ENCODE measurements around the gene SLC5A1.

The SLC5A1 gene

GRCh38 chr22:32052244-32052643 lies 9.2 kb downstream of the SLC5A1 start:
- no peak for FAIRE-seq

- no peak for FAIRE-seq
Observed at GRCh38 chr22:32052936-32053791, 10.1 kb downstream of the SLC5A1 start.

GRCh38 chr22:32055069-32055468 lies 12.0 kb downstream of the SLC5A1 start:
- FAIRE-seq, result no peak

GRCh38 chr22:32058656-32059260 lies 15.7 kb downstream of the SLC5A1 start:
- FAIRE-seq, result no peak

DNA sequence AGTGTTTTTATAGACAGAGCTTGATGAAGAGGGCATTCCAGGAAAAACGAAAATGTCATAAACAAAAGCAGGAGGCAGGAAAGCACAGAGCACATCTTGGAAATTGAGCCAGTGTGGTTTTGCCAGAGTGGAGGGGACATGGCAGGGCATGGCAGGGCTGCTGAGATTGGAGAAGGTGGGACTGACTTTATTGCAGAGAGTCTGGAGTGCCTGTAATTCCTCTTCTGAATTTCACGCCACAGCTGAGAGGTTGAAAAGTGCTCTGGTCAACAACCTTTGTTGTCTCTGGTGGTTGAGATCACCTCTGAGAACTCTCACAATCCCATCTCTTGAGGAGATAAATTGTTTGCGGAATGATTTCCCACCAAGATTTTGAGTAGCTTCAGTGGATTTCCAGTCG lies 16.4 kb downstream of the SLC5A1 start:
- FAIRE-seq, result no peak

- FAIRE-seq, result no peak
Observed at GRCh38 chr22:32063701-32064100, 20.6 kb downstream of the SLC5A1 start.

DNA sequence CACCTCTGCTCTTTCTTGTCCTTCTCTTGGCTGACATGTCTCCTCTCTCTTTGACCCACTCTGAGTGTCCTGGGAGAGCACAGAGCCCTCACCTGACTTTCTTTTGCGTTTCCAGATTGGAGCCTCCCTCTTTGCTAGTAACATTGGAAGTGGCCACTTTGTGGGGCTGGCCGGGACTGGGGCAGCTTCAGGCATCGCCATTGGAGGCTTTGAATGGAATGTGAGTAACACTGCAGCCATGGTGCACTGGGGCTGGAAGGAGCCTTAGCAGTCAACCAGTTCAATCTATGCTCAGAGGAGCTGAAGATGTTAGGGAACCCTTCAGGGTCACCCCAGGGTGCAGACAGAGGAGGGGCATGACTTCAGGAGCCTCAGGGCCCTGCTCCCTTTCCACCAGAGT lies 23.8 kb downstream of the SLC5A1 start:
- no peak for FAIRE-seq

GRCh38 chr22:32067613-32068012 lies 24.6 kb downstream of the SLC5A1 start:
- no peak for FAIRE-seq

DNA sequence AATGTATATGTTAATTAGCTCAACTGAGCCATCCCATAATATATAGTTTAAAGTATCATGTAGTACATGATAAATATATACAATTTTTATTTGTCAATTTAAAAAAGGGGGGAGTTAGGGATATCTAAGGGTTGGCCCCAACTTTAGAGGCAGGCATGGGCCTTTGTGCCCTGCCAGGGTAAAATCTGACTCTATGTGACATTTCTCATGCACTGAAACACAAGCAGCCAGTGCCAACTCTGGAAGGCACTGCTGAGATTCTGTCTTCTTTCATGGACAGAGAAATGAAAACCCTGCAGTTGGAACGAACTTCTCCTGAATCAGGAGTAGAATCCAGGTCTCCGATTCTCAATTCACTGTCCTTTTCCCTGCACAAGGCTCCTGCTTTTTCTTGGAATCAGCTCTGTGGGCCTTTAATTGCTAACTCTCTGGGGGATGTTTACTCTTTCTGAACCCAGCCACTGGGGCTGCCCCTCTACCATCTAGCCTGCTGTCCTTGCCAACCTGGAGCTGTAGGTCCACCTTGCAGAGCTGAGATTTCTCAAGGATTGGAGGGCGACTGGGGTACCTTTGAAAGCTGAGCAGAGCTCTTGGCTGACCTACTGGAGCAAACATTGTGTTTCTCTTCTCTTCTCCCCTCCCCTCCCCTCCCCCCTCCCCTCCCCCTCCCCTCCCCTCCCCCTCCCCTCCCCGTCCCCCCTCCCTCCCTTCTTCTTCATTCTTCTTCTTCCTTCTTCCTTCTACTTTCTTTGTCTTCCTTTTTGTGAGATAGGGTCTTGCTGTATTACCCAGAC lies 26.7 kb downstream of the SLC5A1 start:
- no peak for FAIRE-seq

DNA sequence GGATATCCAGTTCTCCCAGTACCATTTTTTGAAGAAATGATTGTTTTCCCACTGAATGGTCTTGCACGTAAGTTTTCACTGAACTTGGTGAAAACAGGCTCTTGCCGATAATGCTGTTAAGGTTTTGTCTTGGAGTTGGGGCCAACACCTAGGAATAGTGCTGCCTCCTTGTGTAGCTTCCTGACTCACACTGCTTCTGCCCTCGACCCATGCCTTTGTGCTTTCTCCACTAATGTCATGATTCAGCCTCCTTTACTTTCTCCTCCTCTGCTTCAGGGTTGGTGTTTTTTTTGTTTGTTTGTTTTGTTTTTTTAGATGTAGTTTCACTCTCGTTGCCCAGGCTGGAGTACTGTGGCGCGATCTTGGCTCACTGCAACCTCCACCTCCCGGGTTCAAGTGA lies 30.2 kb downstream of the SLC5A1 start:
- no peak for FAIRE-seq

- FAIRE-seq, result no peak
Observed at GRCh38 chr22:32073823-32074380, 30.8 kb downstream of the SLC5A1 start.

- FAIRE-seq, result no peak
Observed at GRCh38 chr22:32075997-32076760, 33.1 kb downstream of the SLC5A1 start.

- FAIRE-seq, result no peak
Observed at GRCh38 chr22:32076761-32077084, 33.7 kb downstream of the SLC5A1 start.

DNA sequence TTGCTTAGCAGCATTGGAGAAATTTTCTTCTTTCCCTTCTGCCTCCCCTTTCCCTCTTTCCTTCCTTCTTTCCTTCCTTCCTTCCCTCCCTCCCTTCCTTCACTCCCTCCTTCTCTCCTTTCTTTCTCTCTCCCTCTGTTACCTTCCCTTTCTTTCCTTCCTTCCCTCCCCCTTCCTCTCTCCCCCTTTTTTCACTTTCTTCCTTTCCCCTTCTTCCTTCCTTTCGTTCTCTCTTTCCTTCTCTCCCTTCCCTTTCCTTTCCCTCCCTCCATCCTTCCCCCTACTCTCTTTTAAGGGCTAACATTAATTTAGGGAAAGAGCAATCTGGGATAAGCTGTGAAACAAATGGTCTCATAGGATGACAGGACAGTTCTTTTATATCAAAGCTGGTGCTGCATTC lies 34.1 kb downstream of the SLC5A1 start:
- FAIRE-seq, result no peak

GRCh38 chr22:32079130-32080089 lies 36.3 kb downstream of the SLC5A1 start:
- no peak for FAIRE-seq

GRCh38 chr22:32080904-32081303 lies 37.8 kb downstream of the SLC5A1 start:
- no peak for FAIRE-seq

DNA sequence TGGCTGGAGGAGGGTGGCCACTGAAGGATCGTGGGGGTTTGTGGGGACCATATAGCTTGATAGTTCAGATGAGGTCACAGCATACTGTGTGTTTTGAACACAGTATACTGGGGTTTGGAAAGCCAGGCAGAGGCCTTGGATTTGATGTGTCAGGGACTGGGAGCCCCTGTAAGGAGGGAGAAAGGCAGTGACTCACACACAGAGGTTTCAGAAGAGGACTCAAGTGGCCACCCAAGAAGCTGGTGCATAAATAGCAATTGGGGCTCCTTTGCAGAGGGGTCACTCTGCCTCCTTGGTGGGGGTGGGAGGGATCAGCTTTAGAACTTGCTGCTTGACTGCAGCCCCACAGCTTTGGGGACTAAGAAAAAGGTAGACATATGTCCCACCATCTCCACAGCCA lies 39.3 kb downstream of the SLC5A1 start:
- no peak for FAIRE-seq

DNA sequence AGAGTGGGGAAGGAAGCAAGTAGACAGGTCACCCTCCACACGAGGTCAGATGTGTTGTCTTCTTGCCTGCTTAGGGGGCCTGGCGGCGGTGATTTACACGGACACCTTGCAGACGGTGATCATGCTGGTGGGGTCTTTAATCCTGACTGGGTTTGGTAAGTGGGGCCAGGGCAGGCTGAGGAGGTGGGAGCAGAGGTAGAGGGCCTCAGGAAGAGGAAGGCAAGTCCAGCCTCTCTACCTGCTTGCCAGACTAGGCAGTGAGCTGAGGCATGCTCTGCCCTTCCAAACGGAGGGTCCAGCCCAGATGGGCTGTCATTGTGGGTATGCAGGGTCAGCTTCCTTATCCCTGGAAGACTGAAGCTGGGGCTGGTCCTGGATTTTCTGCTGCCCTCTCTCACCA lies 39.9 kb downstream of the SLC5A1 start:
- FAIRE-seq, result no peak

DNA sequence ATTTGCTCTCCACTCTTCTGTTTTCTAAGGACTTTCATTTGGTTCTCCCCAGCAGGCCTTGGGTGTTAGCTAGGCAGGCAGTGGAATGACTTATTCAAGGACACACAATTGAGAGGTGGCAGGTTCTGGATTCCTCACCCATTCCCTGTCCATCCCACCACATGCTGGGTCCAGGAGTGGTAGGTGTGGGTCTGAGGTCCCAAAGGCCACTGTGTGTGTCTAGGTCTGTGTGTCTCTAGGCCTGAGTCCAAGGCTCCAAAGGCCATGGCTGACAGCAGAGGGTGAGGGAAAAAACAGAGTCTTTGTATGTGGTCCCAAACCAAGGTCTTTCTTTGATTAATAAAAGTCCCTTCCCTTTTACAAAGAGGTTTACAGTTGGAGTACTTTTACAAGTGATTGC lies 40.8 kb downstream of the SLC5A1 start:
- no peak for FAIRE-seq

GRCh38 chr22:32088084-32088483 lies 45.0 kb downstream of the SLC5A1 start:
- no peak for FAIRE-seq

- no peak for FAIRE-seq
Observed at GRCh38 chr22:32097018-32097417, 54.0 kb downstream of the SLC5A1 start.

Data from G401.6 (cell line).